DND-41 (cell line): ENCODE results near the gene TBC1D14.

Experiments
- ATAC-seq: fragments of 200-7000 bp; cut with Tn5 transposase; 3 replicates; pipeline ENCODE4 v1.9.1; 2021; ENCODE audit warnings: low read depth; ENCODE audit not compliant: insufficient read depth
- DNase-seq: peaks from one replicate; pipeline ENCODE4 v3.0.0-alpha.2; 2020
- H2AFZ ChIP-seq: 2 replicates; pipeline ENCODE4 v1.6.0; 2012; ENCODE audit warnings: low read depth, low read length
- H3K27ac ChIP-seq: 2 replicates; pipeline ENCODE4 v1.5.1; 2012; ENCODE audit warnings: low read length, inconsistent platforms
- H3K27me3 ChIP-seq: fragments of 200-600 bp; sonication (generic); 2 replicates; pipeline ENCODE4 v1.6.0; 2012; ENCODE audit warnings: low read length, mild to moderate bottlenecking, inconsistent platforms; ENCODE audit not compliant: insufficient read depth, poor library complexity
- H3K36me3 ChIP-seq: 2 replicates; pipeline ENCODE4 v1.5.1; 2012; ENCODE audit warnings: low read length, inconsistent platforms; ENCODE audit not compliant: insufficient read depth
- H3K4me1 ChIP-seq: 2 replicates; pipeline ENCODE4 v1.5.1; 2012; ENCODE audit warnings: mild to moderate bottlenecking, low read length; ENCODE audit not compliant: insufficient read depth
- H3K4me2 ChIP-seq: 2 replicates; pipeline ENCODE4 v1.6.0; 2012; ENCODE audit warnings: mild to moderate bottlenecking, moderate library complexity, low read length, inconsistent platforms; ENCODE audit not compliant: insufficient read depth
- H3K4me3 ChIP-seq, 2 experiments: fragments of 200-600 bp in 1 of 2; shearing (Covaris generic) in 1 of 2; 2 replicates each; pipeline ENCODE4 v1.5.1; 2012 to 2016; ENCODE audit warnings: inconsistent platforms in 2 of 2, low read length in 2 of 2, mild to moderate bottlenecking in 2 of 2, low read depth in 1 of 2, moderate library complexity in 1 of 2
- H3K79me2 ChIP-seq: 2 replicates; pipeline ENCODE4 v1.6.0; 2012; ENCODE audit warnings: low read length, inconsistent platforms; ENCODE audit not compliant: insufficient read depth
- H3K9ac ChIP-seq: 2 replicates; pipeline ENCODE4 v1.6.0; 2012; ENCODE audit warnings: low read depth, mild to moderate bottlenecking, inconsistent platforms, low read length, moderate library complexity
- H3K9me3 ChIP-seq: 2 replicates; pipeline ENCODE4 v1.5.1; 2012; ENCODE audit warnings: low read length, moderate library complexity, mild to moderate bottlenecking, inconsistent platforms; ENCODE audit not compliant: insufficient read depth, severe bottlenecking
- H4K20me1 ChIP-seq: 2 replicates; pipeline ENCODE4 v1.6.0; 2012; ENCODE audit warnings: low read length; ENCODE audit not compliant: insufficient read depth
- EZH2 ChIP-seq: IDR thresholded peaks from 3 replicates; pipeline ENCODE4 v1.6.1; 2012; ENCODE audit warnings: borderline replicate concordance, low read depth, mild to moderate bottlenecking, moderate library complexity, low read length, inconsistent platforms; ENCODE audit not compliant: severe bottlenecking
- TF ChIP-seq, protein P1 (sequence below): IDR thresholded peaks from 2 replicates; pipeline ENCODE4 v1.5.1; 2012; ENCODE audit warnings: borderline replicate concordance, low read length, moderate library complexity, mild to moderate bottlenecking; ENCODE audit not compliant: poor library complexity, severe bottlenecking; ENCODE audit errors: extremely low read depth

The TBC1D14 gene

DNA sequence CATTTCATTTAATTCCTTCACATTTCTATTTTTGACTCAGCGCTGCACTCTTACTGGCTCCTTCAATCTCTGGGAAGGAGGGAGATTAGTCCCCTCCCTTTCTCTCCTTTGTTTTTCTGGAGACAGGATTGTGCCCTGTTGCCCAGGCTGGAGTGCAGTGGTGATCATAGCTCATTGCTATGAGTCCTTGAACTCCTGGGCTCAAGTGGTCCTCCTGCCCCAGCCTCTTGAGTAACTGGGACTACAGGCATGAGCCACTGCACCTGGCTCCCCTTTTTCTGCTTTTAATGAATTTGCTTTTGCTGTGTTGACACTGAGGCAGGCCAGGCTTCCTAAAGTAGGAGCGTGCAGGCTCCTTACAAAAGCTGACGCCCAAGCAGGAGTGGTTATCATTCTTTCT is 10.5 kb downstream of the TBC1D14 start:
- H3K4me1 ChIP-seq: no peaks in the 10 kb centered on the region
- ATAC-seq (no peak), DNase-seq (no peak)
- H3K4me3 ChIP-seq: no peak overlapping the region
- no peak overlapping the region for H3K4me2 ChIP-seq
- TF ChIP-seq, protein P1, sequence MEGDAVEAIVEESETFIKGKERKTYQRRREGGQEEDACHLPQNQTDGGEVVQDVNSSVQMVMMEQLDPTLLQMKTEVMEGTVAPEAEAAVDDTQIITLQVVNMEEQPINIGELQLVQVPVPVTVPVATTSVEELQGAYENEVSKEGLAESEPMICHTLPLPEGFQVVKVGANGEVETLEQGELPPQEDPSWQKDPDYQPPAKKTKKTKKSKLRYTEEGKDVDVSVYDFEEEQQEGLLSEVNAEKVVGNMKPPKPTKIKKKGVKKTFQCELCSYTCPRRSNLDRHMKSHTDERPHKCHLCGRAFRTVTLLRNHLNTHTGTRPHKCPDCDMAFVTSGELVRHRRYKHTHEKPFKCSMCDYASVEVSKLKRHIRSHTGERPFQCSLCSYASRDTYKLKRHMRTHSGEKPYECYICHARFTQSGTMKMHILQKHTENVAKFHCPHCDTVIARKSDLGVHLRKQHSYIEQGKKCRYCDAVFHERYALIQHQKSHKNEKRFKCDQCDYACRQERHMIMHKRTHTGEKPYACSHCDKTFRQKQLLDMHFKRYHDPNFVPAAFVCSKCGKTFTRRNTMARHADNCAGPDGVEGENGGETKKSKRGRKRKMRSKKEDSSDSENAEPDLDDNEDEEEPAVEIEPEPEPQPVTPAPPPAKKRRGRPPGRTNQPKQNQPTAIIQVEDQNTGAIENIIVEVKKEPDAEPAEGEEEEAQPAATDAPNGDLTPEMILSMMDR: no peak
- no peaks in the 10 kb centered on the region for H3K9me3 ChIP-seq
- H3K27ac ChIP-seq: no peak overlapping the region
- H2AFZ ChIP-seq: no peak overlapping the region
- H4K20me1 ChIP-seq: peaks cover 40% of the 10 kb centered on the region
- H3K79me2 ChIP-seq: peaks cover 47% of the 10 kb centered on the region
- no peaks in the 10 kb centered on the region for H3K27me3 ChIP-seq
- H3K36me3 ChIP-seq: peaks cover 18% of the 10 kb centered on the region
- H3K9ac ChIP-seq: no peak overlapping the region

DNA sequence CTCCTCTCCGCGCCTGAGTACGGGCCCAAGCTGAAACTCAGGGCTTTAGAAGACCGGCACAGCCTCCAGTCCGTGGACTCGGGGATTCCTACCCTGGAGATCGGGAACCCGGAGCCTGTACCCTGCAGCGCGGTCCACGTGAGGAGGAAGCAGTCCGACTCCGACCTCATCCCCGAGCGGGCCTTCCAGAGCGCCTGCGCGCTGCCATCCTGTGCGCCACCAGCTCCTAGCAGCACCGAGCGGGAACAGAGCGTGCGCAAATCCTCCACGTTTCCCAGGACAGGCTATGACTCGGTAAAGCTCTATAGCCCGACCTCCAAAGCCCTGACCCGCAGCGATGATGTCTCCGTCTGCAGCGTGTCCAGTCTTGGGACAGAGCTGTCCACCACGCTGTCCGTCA is 13.9 kb downstream of the TBC1D14 start:
- Histone ChIP-seq H3K4me1 (no peaks in the 10 kb centered on the region), H3K79me2 (peaks cover 45% of the 10 kb centered on the region), H3K27me3 (no peaks in the 10 kb centered on the region), H2AFZ (no peak overlapping the region), H3K9me3 (no peaks in the 10 kb centered on the region), H3K4me3 (no peak overlapping the region), H3K4me2 (no peak overlapping the region), H3K27ac (no peak overlapping the region), H4K20me1 (peaks cover 37% of the 10 kb centered on the region), H3K9ac (no peak overlapping the region), H3K36me3 (peaks cover 29% of the 10 kb centered on the region)
- DNase-seq: no peak
- no peak for ATAC-seq
- TF ChIP-seq, protein P1: no peak
- no peak for TF ChIP-seq EZH2

DNA sequence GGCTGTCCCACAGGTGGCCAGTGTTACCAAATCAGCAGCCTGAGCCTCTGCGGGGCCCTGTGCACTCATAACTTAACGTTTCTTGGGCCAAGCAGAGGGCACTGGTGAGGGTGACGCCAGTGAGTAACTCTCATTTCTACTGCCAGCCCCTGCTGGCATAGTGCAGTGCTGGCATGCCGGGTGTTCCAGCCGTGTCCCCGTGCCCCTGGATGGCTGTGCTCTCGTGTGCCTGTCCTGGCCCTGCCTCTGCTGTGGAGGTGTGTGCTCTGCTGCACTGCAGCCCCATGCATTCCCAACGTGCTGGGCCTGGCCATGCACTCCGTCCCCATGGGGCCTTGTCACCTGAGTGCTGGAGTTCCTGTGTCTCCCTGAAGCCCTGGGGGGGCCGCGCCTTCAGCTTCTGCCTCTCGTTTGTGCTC is 14.7 kb downstream of the TBC1D14 start:
- Histone ChIP-seq H3K27ac (no peak overlapping the region), H3K79me2 (peaks cover 49% of the 10 kb centered on the region), H3K4me3 (no peak overlapping the region), H3K27me3 (no peaks in the 10 kb centered on the region), H3K9me3 (no peaks in the 10 kb centered on the region), H3K36me3 (peaks cover 35% of the 10 kb centered on the region), H3K4me2 (no peak overlapping the region), H4K20me1 (peaks cover 46% of the 10 kb centered on the region), H3K9ac (no peak overlapping the region), H3K4me1 (no peaks in the 10 kb centered on the region), H2AFZ (no peak overlapping the region)
- no peak for TF ChIP-seq EZH2
- TF ChIP-seq, protein P1: no peak
- DNase-seq (no peak), ATAC-seq (peak; percentile 18; the same call in 1 of the 3 replicates)

DNA sequence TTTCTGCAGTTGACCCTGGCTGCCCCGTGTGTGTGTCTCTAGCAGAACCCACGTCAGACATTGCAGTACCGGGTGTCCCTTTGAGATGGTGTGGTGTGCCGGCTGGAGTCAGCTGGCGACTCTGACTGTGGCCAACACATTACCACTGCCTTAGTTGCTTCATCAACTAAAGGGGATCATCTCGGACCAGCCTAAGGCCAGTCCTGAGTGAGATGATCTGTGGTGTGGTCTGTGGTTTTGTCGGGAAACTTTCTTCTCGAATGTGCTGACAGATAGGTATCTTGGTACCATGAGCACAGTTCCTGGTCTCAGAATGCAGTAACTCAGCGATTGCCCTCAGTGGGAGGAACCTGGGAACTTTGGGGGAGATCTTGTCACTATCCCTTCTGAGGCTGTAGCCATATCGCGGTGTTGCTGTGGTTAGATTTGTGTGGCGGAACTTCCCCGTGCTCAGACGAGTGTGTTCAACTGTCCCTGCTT is 15.8 kb downstream of the TBC1D14 start:
- Histone ChIP-seq H3K27me3 (no peaks in the 10 kb centered on the region), H3K36me3 (peaks cover 39% of the 10 kb centered on the region), H3K79me2 (peaks cover 55% of the 10 kb centered on the region), H3K4me2 (no peak overlapping the region), H4K20me1 (peaks cover 55% of the 10 kb centered on the region), H3K9ac (no peak overlapping the region), H3K9me3 (no peaks in the 10 kb centered on the region), H3K27ac (no peak overlapping the region), H2AFZ (no peak overlapping the region), H3K4me3 (no peak overlapping the region), H3K4me1 (no peaks in the 10 kb centered on the region)
- no peak for TF ChIP-seq EZH2
- TF ChIP-seq, protein P1: no peak
- DNase-seq (no peak), ATAC-seq (no peak)
